ENCODE results near the gene PCLO. TPM values are rescaled to one million over a fixed set of nuclear protein-coding genes. Genes with fewer than 3 reads are reported as not detected.

Gene PCLO, protein sequence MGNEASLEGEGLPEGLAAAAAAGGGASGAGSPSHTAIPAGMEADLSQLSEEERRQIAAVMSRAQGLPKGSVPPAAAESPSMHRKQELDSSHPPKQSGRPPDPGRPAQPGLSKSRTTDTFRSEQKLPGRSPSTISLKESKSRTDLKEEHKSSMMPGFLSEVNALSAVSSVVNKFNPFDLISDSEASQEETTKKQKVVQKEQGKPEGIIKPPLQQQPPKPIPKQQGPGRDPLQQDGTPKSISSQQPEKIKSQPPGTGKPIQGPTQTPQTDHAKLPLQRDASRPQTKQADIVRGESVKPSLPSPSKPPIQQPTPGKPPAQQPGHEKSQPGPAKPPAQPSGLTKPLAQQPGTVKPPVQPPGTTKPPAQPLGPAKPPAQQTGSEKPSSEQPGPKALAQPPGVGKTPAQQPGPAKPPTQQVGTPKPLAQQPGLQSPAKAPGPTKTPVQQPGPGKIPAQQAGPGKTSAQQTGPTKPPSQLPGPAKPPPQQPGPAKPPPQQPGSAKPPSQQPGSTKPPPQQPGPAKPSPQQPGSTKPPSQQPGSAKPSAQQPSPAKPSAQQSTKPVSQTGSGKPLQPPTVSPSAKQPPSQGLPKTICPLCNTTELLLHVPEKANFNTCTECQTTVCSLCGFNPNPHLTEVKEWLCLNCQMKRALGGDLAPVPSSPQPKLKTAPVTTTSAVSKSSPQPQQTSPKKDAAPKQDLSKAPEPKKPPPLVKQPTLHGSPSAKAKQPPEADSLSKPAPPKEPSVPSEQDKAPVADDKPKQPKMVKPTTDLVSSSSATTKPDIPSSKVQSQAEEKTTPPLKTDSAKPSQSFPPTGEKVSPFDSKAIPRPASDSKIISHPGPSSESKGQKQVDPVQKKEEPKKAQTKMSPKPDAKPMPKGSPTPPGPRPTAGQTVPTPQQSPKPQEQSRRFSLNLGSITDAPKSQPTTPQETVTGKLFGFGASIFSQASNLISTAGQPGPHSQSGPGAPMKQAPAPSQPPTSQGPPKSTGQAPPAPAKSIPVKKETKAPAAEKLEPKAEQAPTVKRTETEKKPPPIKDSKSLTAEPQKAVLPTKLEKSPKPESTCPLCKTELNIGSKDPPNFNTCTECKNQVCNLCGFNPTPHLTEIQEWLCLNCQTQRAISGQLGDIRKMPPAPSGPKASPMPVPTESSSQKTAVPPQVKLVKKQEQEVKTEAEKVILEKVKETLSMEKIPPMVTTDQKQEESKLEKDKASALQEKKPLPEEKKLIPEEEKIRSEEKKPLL (N-terminal part only)
- 0.98 TPM for total RNA-seq

- intact Hi-C loops (cut with DNase I) = no loop called here
- peak; percentile 54 for DNase-seq (ENCODE audit: low spot score)
- peak; percentile 76 for ATAC-seq
Measured at GRCh38 chr7:83162402-83163256, at the start of gene PCLO. Gene PCLO (minus strand): TSS chr7:83162884. CDS start chr7:83162592, 292 bp downstream.

DNA sequence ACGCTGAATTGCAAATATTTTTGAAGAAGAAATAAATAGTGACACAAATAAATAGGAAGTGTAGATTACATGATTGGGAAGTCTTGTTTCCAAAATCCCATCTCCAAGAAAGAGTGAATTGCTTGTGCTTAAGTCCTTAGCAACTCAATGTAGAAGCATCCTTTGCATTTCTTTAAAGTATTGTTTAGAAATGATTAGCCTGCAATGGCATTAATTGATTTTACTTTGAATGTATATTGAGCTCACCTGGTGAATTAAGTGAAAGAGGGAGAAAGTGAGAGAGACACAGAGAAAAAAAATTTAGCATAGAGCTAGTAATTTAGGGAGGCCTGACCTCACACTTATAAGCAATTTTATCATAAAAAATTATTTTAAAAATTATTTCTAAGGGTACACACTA lies 49.0 kb upstream of the PCLO start:
- ATAC-seq = no peak
- intact Hi-C loops (cut with DNase I) = no loop called here
- no peak for DNase-seq (ENCODE audit: low spot score)

GRCh38 chr7:83210479-83210878 lies 47.8 kb upstream of the PCLO start:
- intact Hi-C loops (cut with DNase I) = no loop called here
- DNase-seq (ENCODE audit: low spot score) (no peak), ATAC-seq (no peak)

- ATAC-seq (no peak), DNase-seq (ENCODE audit: low spot score) (no peak)
- intact Hi-C loops (cut with DNase I) = no loop called here
Measured at GRCh38 chr7:83204715-83205114, 42.0 kb upstream of the PCLO start.

DNA sequence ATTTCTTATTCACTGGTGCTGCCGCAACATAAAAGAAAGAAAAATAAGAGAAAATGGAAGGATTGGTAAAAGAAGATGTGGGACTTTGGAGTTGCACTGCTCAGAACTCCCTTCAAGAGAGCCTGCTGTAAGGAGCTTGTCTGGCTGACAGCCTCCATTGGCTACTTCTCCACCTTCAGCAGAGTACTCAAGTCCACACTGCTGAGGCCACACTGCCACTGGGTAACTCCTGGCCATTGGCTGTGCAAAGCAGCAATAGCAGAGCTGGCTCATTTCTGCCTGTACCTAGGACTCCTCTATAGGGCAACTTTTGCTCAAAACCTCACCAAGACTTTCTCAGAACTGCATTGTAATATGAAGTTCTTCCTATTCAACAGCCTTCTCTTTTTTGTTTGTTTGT lies 38.7 kb upstream of the PCLO start:
- no peak for DNase-seq (ENCODE audit: low spot score)
- intact Hi-C loops (cut with DNase I) = no loop called here
- no peak for ATAC-seq

DNA sequence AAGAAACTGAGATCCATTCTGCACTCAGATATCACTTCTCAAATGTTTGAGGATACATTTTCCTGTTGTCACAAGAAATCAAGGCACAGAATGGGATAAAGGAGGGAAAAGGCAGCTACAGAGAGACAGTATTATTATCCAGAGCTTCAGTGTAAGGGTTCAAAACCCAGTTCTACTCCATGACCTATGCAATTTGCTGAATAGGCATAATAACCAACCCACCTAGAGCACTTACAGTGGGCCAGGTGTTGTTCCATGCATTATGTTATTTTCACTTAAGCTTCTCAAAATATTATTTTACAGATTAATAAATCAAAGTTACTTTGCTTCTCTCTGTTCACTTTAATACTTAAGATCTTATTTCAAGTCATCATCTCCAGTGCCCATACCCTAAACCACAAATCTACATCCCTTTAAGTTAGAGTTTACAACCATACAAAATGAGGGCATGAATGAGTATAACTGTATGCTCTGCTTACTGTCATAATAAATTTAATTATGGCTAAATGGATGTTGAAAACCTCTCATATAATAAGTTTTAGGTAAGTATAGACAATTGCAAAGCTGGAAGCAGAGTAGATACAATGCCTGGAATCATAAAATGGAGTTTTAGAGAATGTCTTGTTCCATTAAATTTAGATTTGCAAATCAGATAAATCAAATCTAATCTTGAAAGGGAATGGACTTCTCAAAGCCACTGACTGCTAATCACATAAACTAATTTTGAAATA lies 28.1 kb upstream of the PCLO start:
- no peak for DNase-seq (ENCODE audit: low spot score)
- no peak for ATAC-seq
- intact Hi-C loops (cut with DNase I) = no loop called here

DNA sequence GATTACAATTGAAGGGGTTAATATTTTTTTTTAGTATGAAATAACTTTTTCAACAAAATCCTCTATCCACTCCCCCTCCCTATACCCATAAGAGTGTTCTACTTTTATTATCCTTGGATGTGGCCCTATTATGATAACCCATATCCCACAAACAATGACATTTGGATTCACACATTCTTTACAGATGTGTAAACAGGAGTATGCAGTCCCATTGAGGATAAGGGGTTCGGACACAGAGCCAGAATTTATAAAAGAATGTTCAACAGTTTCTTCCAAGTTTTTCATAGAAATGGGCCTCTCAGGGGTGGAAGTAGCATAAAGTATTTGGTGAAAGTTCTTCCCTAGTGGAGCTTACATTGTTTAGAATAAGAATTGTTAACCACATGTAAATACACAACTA lies 16.1 kb upstream of the PCLO start:
- ATAC-seq (no peak), DNase-seq (ENCODE audit: low spot score) (no peak)
- intact Hi-C loops (cut with DNase I) = no loop called here

- intact Hi-C loops (cut with DNase I) = no loop called here
- no peak for ATAC-seq
- no peak for DNase-seq (ENCODE audit: low spot score)
Measured at GRCh38 chr7:83178066-83178465, 15.4 kb upstream of the PCLO start.

- intact Hi-C loops (cut with DNase I) = no loop called here
Measured at GRCh38 chr7:83173664-83174063, 11.0 kb upstream of the PCLO start.

DNA sequence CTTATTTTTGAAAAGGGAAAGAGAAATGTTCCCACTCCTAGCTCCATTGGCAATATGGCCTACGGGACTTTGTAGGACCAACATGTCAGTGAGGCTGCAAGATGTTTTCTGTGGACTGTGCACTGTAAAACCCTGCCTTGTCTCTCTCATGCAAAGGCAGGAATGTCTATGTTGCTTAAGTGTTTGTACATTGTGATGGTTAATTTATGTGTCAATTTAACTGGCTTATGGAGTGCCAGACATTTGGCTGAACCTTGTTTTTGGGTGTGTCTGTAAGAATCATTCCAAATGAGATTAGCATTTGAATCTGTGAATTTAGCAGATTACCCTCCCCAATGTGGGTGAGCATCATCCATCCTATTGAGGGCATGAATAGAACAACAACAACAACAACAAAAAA lies 4.1 kb upstream of the PCLO start:
- no peak for DNase-seq (ENCODE audit: low spot score)
- no peak for ATAC-seq
- intact Hi-C loops (cut with DNase I) = no loop called here

More at GRCh38 chr7:83173664-83174063, 11.0 kb upstream of the PCLO start:
- ATAC-seq (no peak), DNase-seq (ENCODE audit: low spot score) (no peak)

GRCh38 chr7:83161899-83162401 lies 734 bp downstream of the PCLO start:
- ATAC-seq = no peak
- intact Hi-C loops (cut with DNase I) = no loop called here
- no peak for DNase-seq (ENCODE audit: low spot score)

DNA sequence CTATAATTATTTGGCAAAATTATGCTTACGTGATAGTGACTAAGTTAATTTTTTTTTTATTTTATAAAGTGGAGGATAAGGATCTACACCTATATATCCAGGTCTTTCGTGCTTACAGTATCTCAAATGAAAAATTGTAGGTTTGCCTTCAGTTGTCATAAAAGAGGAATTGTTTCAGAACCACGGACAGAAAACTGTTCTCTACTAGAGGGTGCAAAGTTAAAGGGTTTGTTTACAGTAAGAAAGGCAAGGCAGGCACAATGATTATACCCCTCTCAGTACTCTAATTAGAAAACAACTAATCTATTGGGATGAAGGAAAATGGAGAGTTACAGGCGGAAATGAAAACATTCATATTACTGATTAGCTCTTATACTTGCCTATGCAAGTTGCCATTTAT lies 1.5 kb downstream of the PCLO start:
- ATAC-seq = no peak
- intact Hi-C loops (cut with DNase I) = no loop called here
- no peak for DNase-seq (ENCODE audit: low spot score)

GRCh38 chr7:83159731-83160130 lies 3.0 kb downstream of the PCLO start:
- intact Hi-C loops (cut with DNase I) = no loop called here
- ATAC-seq (no peak), DNase-seq (ENCODE audit: low spot score) (no peak)

DNA sequence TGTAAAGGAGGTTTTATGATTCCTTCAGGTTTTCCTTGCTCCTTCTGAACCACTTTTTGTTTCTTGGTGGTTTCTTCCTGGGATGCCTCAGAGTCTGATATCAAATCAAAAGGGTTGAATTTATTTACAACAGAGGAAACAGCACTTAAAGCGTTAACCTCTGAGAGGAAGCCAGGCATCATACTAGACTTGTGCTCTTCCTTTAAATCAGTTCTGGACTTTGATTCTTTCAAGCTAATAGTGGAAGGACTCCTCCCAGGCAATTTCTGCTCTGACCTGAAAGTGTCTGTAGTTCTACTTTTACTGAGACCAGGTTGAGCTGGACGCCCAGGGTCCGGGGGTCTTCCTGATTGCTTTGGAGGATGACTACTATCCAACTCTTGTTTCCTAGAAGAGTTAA lies 6.7 kb downstream of the PCLO start:
- intact Hi-C loops (cut with DNase I) = no loop called here

GRCh38 chr7:83155407-83155806 lies 7.3 kb downstream of the PCLO start:
- ATAC-seq = no peak
- intact Hi-C loops (cut with DNase I) = no loop called here
- no peak for DNase-seq (ENCODE audit: low spot score)

More for the DNA sequence above, 6.7 kb downstream of the PCLO start:
- ATAC-seq (no peak), DNase-seq (ENCODE audit: low spot score) (no peak)

GRCh38 chr7:83153419-83153818 lies 9.3 kb downstream of the PCLO start:
- intact Hi-C loops (cut with DNase I) = no loop called here
- ATAC-seq (no peak), DNase-seq (ENCODE audit: low spot score) (no peak)

DNA sequence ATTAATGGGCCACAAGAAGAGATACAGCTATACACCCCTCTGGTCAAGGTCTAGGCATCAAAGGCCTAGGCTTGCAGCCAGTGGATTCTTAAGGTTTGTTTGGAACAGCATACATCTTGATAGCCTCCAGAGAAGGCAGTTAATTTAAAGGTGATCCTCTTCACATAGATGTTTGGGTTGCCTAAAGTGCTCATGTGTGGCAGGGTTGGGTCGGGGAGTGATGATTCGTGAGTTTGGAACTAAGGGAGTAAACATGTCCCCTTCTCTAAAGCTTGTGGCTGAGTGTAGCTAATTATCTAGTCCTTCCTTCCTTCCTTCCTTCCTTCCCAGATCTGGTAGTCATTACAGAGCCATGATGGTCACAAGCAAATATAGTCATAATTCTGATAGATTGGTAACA lies 12.4 kb downstream of the PCLO start:
- DNase-seq (ENCODE audit: low spot score) (no peak), ATAC-seq (no peak)
- intact Hi-C loops (cut with DNase I) = no loop called here

- intact Hi-C loops (cut with DNase I) = no loop called here
- ATAC-seq = no peak
- DNase-seq (ENCODE audit: low spot score) = no peak
Measured at GRCh38 chr7:83149466-83149865, 13.2 kb downstream of the PCLO start.
